ENCODE measurements around the gene MEGF6. TPM values are rescaled to one million over a fixed set of nuclear protein-coding genes. Genes with fewer than 3 reads are reported as not detected.

Gene MEGF6
- total RNA-seq, 2 donors from 2014 or later: 4.9 to 6.8 TPM

DNA sequence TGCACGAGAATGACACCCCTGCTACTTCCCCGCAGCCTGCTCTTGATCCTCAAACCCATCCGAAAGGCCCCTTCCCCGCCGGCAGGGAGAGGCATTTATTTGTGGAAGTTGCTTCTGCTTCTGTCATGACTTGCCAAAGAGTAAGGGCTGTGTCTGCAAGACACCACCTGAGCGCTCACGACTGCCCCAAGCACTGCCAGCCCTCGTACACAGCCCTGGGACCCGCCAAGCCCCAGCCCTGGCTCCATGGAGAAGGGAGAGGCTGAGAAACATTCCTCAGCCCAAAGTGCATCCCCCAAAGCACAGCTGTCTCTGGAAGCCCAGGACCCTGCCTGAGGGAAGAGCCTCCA is 7.2 kb upstream of the MEGF6 start:
- Mint-ChIP-seq H3K4me1 (ENCODE audit: low read depth) (peaks cover 14% of the 10 kb centered on the region), H3K4me3 (no peak overlapping the region), H3K36me3 (ENCODE audit: insufficient read depth in 2 of 2) (no peaks in the 10 kb centered on the region), H3K9me3 (no peaks in the 10 kb centered on the region), H3K27me3 (ENCODE audit: low read depth) (peaks cover 5% of the 10 kb centered on the region), H3K27ac (no peak overlapping the region)
- DNase-seq: no peak
- no peak for ATAC-seq (replicated peaks in 1 of 2)

GRCh38 chr1:3617806-3618345 is 6.6 kb upstream of the MEGF6 start:
- Mint-ChIP-seq H3K4me1 (ENCODE audit: low read depth) (peaks cover 8% of the 10 kb centered on the region), H3K9me3 (no peaks in the 10 kb centered on the region)
- no peak for ATAC-seq (replicated peaks in 1 of 2)

GRCh38 chr1:3616861-3617260 is 5.6 kb upstream of the MEGF6 start:
- ATAC-seq (replicated peaks in 1 of 2) (no peak), DNase-seq (no peak)
- peaks cover under 1% of the 10 kb centered on the region for H3K4me1 Mint-ChIP-seq (ENCODE audit: low read depth)
- H3K4me3 Mint-ChIP-seq: no peak overlapping the region
- H3K36me3 Mint-ChIP-seq (ENCODE audit: insufficient read depth in 2 of 2): no peaks in the 10 kb centered on the region
- no peaks in the 10 kb centered on the region for H3K9me3 Mint-ChIP-seq
- peaks cover 5% of the 10 kb centered on the region for H3K27me3 Mint-ChIP-seq (ENCODE audit: low read depth)
- no peak overlapping the region for H3K27ac Mint-ChIP-seq

More at GRCh38 chr1:3617806-3618345, 6.6 kb upstream of the MEGF6 start:
- no peaks in the 10 kb centered on the region for H3K36me3 Mint-ChIP-seq (ENCODE audit: insufficient read depth in 2 of 2)
- H3K27me3 Mint-ChIP-seq (ENCODE audit: low read depth): peaks cover 5% of the 10 kb centered on the region
- no peak overlapping the region for H3K4me3 Mint-ChIP-seq
- no peak for DNase-seq
- H3K27ac Mint-ChIP-seq: no peak overlapping the region

DNA sequence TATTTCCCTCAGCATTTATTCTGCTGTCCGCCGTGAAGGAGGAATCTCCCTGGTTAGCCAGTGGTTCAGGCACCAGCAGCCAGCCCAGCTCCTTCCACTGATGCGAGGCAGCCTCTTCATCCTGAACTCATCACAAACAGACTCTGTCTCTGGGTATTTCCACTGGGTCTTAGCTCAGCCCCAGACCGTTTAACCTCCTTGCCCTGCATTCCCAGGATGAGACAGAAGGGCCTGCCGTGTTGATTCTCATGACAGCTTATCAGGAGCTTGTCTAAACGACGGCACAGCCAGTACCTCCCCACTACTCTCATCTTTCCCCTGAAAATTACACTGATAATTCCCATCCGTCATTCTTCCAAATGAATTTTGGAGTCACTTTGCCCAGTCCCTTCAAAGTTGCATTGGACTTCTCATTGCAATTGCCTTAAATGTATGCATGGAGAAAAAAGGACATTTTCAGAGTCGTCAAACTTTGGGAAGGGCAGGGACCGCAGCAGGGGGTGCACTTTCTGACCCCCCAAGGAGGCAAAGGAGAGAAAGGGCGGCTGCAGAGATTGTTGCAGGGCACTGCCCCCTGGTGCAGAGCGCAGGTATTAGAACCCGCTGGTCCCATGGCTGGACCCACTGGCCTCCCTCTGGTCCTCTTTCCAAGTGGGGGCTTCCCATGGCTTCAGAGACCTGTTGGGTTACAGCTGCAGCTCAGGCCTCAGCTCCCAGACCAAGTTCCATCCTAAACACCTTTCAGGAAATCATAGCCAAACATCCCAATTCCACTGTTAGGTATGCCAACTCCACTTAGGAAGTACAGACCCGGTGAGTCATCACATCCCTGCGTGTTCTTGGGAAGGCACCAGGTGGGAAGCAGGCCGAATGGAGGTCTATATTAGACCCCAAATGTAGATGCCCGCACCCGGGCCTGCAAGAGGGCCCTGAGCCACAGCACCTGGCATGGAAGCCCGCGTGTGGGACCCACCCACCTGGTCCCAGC is 3.7 kb upstream of the MEGF6 start:
- Mint-ChIP-seq H3K4me1 (ENCODE audit: low read depth) (peaks cover 4% of the 10 kb centered on the region), H3K9me3 (no peaks in the 10 kb centered on the region), H3K4me3 (no peak overlapping the region), H3K27ac (no peak overlapping the region), H3K36me3 (ENCODE audit: insufficient read depth in 2 of 2) (no peaks in the 10 kb centered on the region), H3K27me3 (ENCODE audit: low read depth) (peaks cover 11% of the 10 kb centered on the region)
- DNase-seq: no peak
- no peak for ATAC-seq (replicated peaks in 1 of 2)

DNA sequence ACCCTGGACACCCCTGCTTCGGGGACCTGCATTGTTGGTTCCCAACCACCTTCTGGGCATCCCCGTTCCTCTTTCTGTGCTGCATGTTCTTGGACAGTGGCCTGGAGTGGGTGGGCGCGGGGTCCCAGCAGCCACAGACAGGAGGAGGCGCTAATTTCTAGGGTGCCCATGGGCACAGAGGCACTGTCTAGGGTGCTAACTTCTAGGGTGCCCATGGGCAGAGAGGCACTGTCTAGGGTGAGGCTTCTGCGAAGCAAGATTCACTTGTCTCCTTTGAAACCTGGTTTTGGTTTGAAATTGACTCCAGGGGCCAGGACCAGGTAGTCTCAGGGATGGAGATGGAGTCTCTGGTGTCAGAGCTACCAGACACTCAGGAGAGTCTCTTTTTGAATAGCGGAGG is 815 bp upstream of the MEGF6 start:
- Mint-ChIP-seq H3K36me3 (ENCODE audit: insufficient read depth in 2 of 2) (no peaks in the 10 kb centered on the region), H3K4me1 (ENCODE audit: low read depth) (peaks cover 4% of the 10 kb centered on the region), H3K9me3 (no peaks in the 10 kb centered on the region), H3K4me3 (peak overlapping the region; percentile 68 to 78), H3K27ac (no peak overlapping the region), H3K27me3 (ENCODE audit: low read depth) (peaks cover 16% of the 10 kb centered on the region)
- no peak for ATAC-seq (replicated peaks in 1 of 2)
- no peak for DNase-seq

DNA sequence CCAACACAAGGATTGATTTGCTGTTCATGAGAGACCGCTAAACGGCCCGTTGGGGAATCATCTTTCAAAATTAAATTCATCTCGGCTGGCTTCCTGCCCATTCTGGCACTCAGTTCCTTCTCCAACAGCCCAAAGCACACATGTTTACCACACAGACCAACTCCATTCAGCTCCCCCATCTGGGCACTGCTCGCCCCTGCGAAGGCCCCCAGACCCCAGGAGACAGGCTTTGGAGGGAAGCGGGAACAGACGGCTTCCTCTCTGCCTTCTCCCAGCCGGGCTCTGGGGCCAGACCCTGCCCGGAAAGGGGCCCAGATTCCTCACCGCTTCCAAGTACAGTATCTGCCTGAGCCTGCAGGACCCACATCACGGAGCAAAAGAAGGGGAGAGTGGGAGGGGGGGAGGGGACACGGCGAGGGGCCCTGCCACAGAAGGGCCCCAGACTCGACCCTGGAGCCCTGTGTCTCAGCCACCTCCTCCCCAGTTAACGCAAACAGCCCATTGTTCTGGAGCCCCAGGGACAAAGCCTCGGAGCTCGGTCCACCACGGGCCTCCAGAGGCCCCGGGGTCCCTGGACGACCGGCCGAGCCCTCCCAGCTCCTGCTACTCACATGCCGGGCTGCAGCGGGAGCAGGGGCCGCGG is 660 bp downstream of the MEGF6 start:
- no peak for DNase-seq
- H3K27me3 Mint-ChIP-seq (ENCODE audit: low read depth): peaks cover 16% of the 10 kb centered on the region
- no peaks in the 10 kb centered on the region for H3K36me3 Mint-ChIP-seq (ENCODE audit: insufficient read depth in 2 of 2)
- peak overlapping the region; percentile 58 to 59 for H3K4me3 Mint-ChIP-seq
- H3K9me3 Mint-ChIP-seq: no peaks in the 10 kb centered on the region
- H3K4me1 Mint-ChIP-seq (ENCODE audit: low read depth): peaks cover 4% of the 10 kb centered on the region
- ATAC-seq (replicated peaks in 1 of 2): peak in 1 of 2 donors; percentile 9
- H3K27ac Mint-ChIP-seq: no peak overlapping the region

- peaks cover 4% of the 10 kb centered on the region for H3K4me1 Mint-ChIP-seq (ENCODE audit: low read depth)
- H3K27ac Mint-ChIP-seq: no peak overlapping the region
- H3K36me3 Mint-ChIP-seq (ENCODE audit: insufficient read depth in 2 of 2): no peaks in the 10 kb centered on the region
- no peak for DNase-seq
- H3K4me3 Mint-ChIP-seq: no peak overlapping the region
- H3K27me3 Mint-ChIP-seq (ENCODE audit: low read depth): peaks cover 16% of the 10 kb centered on the region
- no peak for ATAC-seq (replicated peaks in 1 of 2)
- no peaks in the 10 kb centered on the region for H3K9me3 Mint-ChIP-seq
Observed at GRCh38 chr1:3609769-3610526, 1.4 kb downstream of the MEGF6 start.

DNA sequence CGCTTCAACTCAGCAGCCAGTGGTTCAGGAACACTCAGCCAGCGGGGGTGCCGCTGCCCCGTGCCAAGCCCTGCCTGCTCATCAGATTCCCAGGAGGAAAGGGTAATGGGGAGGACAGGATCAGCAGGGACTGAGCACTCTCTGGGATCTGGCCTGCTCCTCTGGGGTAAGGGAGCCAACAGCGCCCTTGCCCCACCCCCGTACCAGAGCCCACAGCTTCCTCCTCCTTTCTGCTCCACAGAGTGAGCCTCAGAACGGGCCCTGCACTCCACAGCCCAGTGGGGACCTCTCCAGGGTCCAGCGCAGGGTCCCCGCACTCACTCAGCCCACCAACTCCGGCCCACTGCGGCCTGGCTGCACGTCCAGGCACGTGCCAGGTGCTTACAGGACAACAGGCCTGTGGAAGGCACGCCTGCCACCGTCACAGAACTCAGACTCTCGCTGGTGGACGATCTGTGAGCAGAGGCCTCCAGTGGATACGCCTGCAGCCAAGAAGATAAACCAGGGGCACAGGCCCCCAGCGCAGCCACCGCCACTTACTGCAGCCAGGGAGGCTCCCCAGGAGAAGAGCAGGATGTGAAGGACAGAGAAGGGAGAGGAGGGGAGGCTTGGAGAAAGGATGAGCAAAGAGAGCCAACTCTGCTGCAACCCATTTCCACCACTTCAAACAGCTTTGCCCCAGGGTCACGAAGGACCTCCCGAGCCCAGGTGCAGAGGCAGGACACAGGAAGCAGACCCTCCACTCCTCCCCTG is 2.1 kb downstream of the MEGF6 start:
- peaks cover 16% of the 10 kb centered on the region for H3K27me3 Mint-ChIP-seq (ENCODE audit: low read depth)
- H3K4me3 Mint-ChIP-seq: no peak overlapping the region
- H3K27ac Mint-ChIP-seq: no peak overlapping the region
- peaks cover 4% of the 10 kb centered on the region for H3K4me1 Mint-ChIP-seq (ENCODE audit: low read depth)
- no peaks in the 10 kb centered on the region for H3K9me3 Mint-ChIP-seq
- no peak for DNase-seq
- ATAC-seq (replicated peaks in 1 of 2): no peak
- H3K36me3 Mint-ChIP-seq (ENCODE audit: insufficient read depth in 2 of 2): no peaks in the 10 kb centered on the region

GRCh38 chr1:3608154-3608553 is 3.2 kb downstream of the MEGF6 start:
- peaks cover 4% of the 10 kb centered on the region for H3K4me1 Mint-ChIP-seq (ENCODE audit: low read depth)
- DNase-seq (no peak), ATAC-seq (replicated peaks in 1 of 2) (no peak)
- H3K36me3 Mint-ChIP-seq (ENCODE audit: insufficient read depth in 2 of 2): no peaks in the 10 kb centered on the region
- H3K4me3 Mint-ChIP-seq: no peak overlapping the region
- H3K27ac Mint-ChIP-seq: no peak overlapping the region
- peaks cover 11% of the 10 kb centered on the region for H3K27me3 Mint-ChIP-seq (ENCODE audit: low read depth)
- no peaks in the 10 kb centered on the region for H3K9me3 Mint-ChIP-seq

- H3K36me3 Mint-ChIP-seq (ENCODE audit: insufficient read depth in 2 of 2): no peaks in the 10 kb centered on the region
- H3K4me3 Mint-ChIP-seq: no peak overlapping the region
- H3K9me3 Mint-ChIP-seq: no peaks in the 10 kb centered on the region
- H3K4me1 Mint-ChIP-seq (ENCODE audit: low read depth): peaks cover 4% of the 10 kb centered on the region
- peaks cover 11% of the 10 kb centered on the region for H3K27me3 Mint-ChIP-seq (ENCODE audit: low read depth)
- ATAC-seq (replicated peaks in 1 of 2) (no peak), DNase-seq (no peak)
- no peak overlapping the region for H3K27ac Mint-ChIP-seq
Observed at GRCh38 chr1:3607703-3608065, 3.6 kb downstream of the MEGF6 start.

DNA sequence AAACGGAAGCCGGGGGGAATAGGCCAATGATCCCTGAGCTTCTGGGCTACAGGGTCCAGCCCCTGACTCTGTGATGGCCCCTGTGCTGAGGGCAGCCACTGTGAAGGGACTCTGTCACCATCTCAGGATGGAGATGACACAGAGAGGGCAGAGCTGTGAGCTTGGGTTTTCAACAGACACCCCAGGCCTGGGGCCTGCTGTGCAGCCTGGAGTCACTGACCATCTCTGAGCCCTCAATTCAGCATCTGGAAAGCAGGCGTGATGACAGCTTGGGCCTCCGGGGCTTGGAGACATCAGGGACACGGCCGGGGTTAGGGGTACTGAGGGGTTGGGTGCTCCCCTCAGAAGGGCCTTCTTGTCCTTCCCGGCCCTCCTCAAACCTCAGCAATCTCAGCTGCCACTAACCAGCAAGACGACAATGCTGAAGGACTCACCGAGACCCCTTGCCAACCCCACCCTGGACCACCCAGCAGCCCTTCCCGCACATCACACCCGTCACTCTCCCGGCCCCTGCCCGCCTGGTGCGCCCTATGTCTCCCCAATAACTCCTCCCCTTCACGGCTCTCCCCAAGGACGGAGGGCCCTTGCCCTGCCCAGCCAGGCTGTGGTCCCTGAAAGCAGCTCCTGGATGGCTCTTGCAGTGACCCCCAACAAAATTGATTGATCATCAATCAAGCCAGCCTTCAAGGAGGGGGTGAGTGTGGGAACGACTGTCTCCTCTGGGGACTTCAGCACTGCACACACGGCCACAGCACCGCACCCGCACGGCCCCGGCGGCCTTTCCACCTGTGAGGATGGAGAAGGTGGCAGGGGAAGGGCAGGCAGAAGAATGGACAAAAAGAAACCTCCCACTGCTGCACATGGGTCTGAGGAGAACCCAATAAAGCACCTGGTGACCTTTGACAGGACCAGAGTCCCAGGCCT is 4.3 kb downstream of the MEGF6 start:
- peaks cover 4% of the 10 kb centered on the region for H3K4me1 Mint-ChIP-seq (ENCODE audit: low read depth)
- H3K4me3 Mint-ChIP-seq: no peak overlapping the region
- no peak overlapping the region for H3K27ac Mint-ChIP-seq
- ATAC-seq (replicated peaks in 1 of 2) (no peak), DNase-seq (no peak)
- H3K9me3 Mint-ChIP-seq: no peaks in the 10 kb centered on the region
- peaks cover 11% of the 10 kb centered on the region for H3K27me3 Mint-ChIP-seq (ENCODE audit: low read depth)
- no peaks in the 10 kb centered on the region for H3K36me3 Mint-ChIP-seq (ENCODE audit: insufficient read depth in 2 of 2)

All from activated T-cell treated with anti-CD3 and anti-CD28 coated beads, Interleukin-2, amount 50 U/mL, for 72 hours (primary cell).